ENCODE results near the gene SMARCA2.

The SMARCA2 gene

DNA sequence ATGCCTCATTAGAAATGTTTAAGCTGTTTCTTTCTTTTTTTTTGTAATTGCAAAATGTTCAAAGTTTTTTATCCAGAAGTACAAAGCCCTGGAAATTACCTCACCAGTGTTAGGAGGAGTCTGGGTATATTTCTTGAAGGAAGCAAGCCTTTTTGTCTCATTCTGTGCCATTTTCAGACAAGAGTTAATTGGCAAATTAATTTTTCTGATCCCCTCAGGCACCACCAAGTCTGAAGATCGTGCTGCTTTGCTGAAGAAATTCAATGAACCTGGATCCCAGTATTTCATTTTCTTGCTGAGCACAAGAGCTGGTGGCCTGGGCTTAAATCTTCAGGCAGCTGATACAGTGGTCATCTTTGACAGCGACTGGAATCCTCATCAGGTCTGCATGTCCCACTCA is 94.9 kb downstream of the SMARCA2 start:
- peak overlapping the region; percentile 69 for H3K27ac ChIP-seq
- H3K36me3 ChIP-seq (ENCODE audit: insufficient read depth, low read length), result peaks cover 11% of the 10 kb centered on the region
- no peaks in the 10 kb centered on the region for H3K9me3 ChIP-seq (ENCODE audit: low read depth, low read length)
- H3K4me3 ChIP-seq, result peak overlapping the region; percentile 59
- TF ChIP-seq EZH2 (IDR thresholded peaks at IDR 0.05), result no peak
- DNase-seq (ENCODE audit: low read depth, low spot score), result no peak
- peak overlapping the region; percentile 51 for H3K9ac ChIP-seq (ENCODE audit: insufficient read length)

DNA sequence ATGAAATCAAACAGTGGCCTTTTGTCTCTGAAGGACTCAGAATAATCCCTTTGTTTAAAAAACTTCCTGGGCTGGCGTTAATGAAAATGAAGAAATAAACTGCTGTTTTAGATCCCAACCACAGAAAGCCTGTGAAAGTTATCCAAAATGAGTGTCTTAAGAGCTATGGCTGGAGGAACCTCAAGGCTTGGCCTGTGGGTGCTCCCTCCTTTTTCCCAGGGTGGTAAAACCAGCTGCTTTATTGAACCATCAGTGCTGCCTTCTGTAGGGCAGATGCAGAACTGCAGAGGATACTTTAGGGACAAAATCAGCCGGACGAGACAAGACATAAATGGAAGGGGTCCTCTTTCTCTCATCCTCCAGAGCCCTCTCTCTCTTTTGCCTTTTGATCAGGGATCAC is 100.9 kb downstream of the SMARCA2 start:
- no peak overlapping the region for H3K9ac ChIP-seq (ENCODE audit: insufficient read length)
- H3K9me3 ChIP-seq (ENCODE audit: low read depth, low read length), result no peaks in the 10 kb centered on the region
- DNase-seq (ENCODE audit: low read depth, low spot score), result no peak
- H3K36me3 ChIP-seq (ENCODE audit: insufficient read depth, low read length), result peaks cover 4% of the 10 kb centered on the region
- H3K27ac ChIP-seq, result no peak overlapping the region
- H3K4me3 ChIP-seq, result no peak overlapping the region
- TF ChIP-seq FOXP2 (optimal IDR thresholded peaks at IDR 0.05; ENCODE audit: control extremely low read depth, extremely low read length, insufficient read depth) (no peak), POLR2AphosphoS5 (IDR thresholded peaks at IDR 0.05; ENCODE audit: borderline replicate concordance, low read depth, low read length) (no peak), EZH2 (IDR thresholded peaks at IDR 0.05) (no peak)

DNA sequence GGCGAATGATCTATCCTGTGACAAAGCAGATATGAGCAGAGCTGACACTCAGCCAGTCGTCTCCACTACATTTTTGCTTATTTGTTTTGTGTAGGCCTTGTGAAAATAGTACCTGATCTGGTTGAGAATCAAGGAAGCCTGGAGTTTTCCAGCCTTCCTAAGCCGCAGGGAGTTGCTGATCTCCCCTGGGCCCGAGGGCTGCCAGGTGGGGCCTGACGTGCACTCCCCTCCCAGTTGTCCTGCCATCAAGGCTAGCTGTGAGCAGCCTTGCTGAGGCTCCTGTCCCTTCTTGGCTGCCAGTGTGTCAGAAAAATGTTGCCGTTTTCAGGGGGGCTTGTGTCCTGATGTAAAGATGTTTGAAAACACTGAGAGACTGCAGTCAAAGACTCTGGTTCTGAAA is 102.4 kb downstream of the SMARCA2 start:
- TF ChIP-seq FOXP2 (optimal IDR thresholded peaks at IDR 0.05; ENCODE audit: control extremely low read depth, extremely low read length, insufficient read depth) (no peak), EZH2 (IDR thresholded peaks at IDR 0.05) (no peak), POLR2AphosphoS5 (IDR thresholded peaks at IDR 0.05; ENCODE audit: borderline replicate concordance, low read depth, low read length) (no peak)
- Histone ChIP-seq H3K9me3 (ENCODE audit: low read depth, low read length) (no peaks in the 10 kb centered on the region), H3K27ac (no peak overlapping the region), H3K4me3 (no peak overlapping the region), H3K9ac (ENCODE audit: insufficient read length) (no peak overlapping the region), H3K36me3 (ENCODE audit: insufficient read depth, low read length) (peaks cover 9% of the 10 kb centered on the region; the same call in 1 of the 2 replicates)
- DNase-seq (ENCODE audit: low read depth, low spot score), result no peak

DNA sequence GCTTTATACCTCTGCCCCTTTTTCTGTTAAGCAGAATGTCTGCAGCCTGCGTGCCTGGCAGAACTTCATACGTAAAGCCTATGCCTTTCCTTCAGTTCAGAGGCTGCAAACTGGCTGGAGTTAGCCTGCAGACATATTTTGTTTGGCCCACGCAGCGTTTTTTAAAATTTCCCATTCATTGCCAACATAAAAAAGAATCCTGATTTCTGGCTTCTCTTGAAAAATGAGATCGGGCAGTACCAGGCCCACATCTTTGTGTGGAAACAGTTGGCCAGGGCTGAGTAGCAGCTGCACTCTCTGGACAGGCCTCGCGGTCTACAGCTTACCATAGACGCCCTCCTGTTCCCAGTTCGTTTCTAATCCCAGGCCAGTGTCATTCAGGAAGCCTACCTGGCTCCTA is 104.4 kb downstream of the SMARCA2 start:
- no peak for DNase-seq (ENCODE audit: low read depth, low spot score)
- Histone ChIP-seq H3K36me3 (ENCODE audit: insufficient read depth, low read length) (peaks cover 17% of the 10 kb centered on the region; the same call in 1 of the 2 replicates), H3K9ac (ENCODE audit: insufficient read length) (no peak overlapping the region), H3K9me3 (ENCODE audit: low read depth, low read length) (no peaks in the 10 kb centered on the region), H3K27ac (no peak overlapping the region), H3K4me3 (no peak overlapping the region)
- TF ChIP-seq EZH2 (IDR thresholded peaks at IDR 0.05) (no peak), FOXP2 (optimal IDR thresholded peaks at IDR 0.05; ENCODE audit: control extremely low read depth, extremely low read length, insufficient read depth) (no peak), POLR2AphosphoS5 (IDR thresholded peaks at IDR 0.05; ENCODE audit: borderline replicate concordance, low read depth, low read length) (no peak)

DNA sequence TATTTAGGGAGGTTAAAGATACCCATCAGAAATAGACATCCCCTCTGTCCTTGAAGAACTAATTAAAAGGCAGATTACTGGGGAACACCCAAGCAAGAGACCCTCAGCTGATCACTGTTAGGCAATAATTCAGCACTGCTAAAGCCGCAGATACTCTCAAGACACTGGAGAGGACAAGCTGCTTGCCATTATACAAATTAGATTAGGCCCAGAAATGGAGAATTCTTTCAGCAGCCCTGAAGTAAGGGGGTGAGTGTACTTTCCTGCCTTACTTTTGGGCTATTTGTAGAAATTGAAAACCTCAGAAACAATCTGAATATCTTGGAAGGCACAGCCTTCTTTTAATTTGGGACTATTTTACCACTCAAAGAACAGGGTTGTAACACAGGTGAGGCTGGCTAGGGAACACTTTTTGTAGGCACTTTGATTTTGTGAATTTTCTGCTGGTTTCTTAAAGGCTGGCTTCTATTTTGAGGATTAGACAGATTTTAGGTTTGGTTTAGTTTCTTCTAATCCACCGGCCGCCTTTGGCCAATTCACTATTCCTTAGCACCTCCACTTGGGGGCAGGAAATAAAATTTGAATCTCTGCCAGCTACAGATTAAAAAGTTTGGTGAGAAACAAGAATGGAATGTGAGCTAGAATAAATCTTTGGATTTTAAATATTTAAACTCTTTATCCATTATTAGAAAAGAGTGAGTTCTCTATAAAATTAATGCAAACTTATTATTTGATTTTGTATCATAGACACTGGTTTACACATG is 106.0 kb downstream of the SMARCA2 start:
- no peak overlapping the region for H3K4me3 ChIP-seq
- TF ChIP-seq EZH2 (IDR thresholded peaks at IDR 0.05), result no peak
- no peak for TF ChIP-seq POLR2AphosphoS5 (IDR thresholded peaks at IDR 0.05; ENCODE audit: borderline replicate concordance, low read depth, low read length)
- no peak for TF ChIP-seq FOXP2 (optimal IDR thresholded peaks at IDR 0.05; ENCODE audit: control extremely low read depth, extremely low read length, insufficient read depth)
- no peak for DNase-seq (ENCODE audit: low read depth, low spot score)
- H3K36me3 ChIP-seq (ENCODE audit: insufficient read depth, low read length), result peaks cover 17% of the 10 kb centered on the region; the same call in 1 of the 2 replicates
- 0 out of 2 replicates have a peak overlapping the region, but pooled peaks have one; percentile 25 for H3K27ac ChIP-seq
- H3K9ac ChIP-seq (ENCODE audit: insufficient read length), result no peak overlapping the region
- H3K9me3 ChIP-seq (ENCODE audit: low read depth, low read length), result no peaks in the 10 kb centered on the region

DNA sequence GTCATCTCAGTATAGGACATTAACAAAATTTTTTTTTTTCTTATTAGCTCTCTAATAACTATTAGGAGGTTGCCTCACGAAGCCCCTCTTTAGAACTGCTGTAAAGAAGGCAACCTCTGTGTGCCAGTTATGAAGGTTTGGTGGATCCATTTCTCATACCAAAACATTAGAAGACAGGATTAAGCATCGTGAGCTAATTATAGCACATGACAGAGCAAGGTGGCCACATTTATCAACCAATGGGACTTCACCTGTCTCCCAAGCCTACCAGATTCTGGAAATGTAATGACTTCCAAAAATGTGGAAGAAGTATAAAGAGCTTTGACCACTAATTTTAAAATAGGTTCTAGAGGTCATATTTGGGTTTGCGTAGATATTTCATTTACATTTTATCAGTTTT is 107.2 kb downstream of the SMARCA2 start:
- Histone ChIP-seq H3K9me3 (ENCODE audit: low read depth, low read length) (no peaks in the 10 kb centered on the region), H3K27ac (no peak overlapping the region), H3K9ac (ENCODE audit: insufficient read length) (no peak overlapping the region), H3K4me3 (no peak overlapping the region), H3K36me3 (ENCODE audit: insufficient read depth, low read length) (peaks cover 17% of the 10 kb centered on the region; the same call in 1 of the 2 replicates)
- TF ChIP-seq FOXP2 (optimal IDR thresholded peaks at IDR 0.05; ENCODE audit: control extremely low read depth, extremely low read length, insufficient read depth), result no peak
- DNase-seq (ENCODE audit: low read depth, low spot score), result no peak

DNA sequence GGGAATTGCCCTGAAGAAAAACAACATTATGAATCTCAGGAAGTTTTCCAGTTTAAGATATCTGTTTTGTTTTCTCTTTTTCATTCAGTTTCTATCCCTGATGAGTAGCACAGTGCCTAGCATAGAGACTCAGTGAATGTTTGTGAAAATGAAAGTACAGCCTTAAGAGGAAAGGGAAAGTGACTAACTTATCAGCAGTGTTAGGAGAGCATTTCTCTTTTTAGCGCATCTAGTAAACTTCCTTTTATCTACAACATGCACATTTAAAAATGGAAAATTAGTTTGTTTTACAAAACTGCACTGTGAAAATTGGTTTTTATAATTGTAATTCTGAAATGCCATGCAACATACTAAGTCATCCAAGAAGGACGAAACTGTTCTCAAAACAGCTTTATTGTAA is 110.8 kb downstream of the SMARCA2 start:
- TF ChIP-seq POLR2AphosphoS5 (IDR thresholded peaks at IDR 0.05; ENCODE audit: borderline replicate concordance, low read depth, low read length) (no peak), EZH2 (IDR thresholded peaks at IDR 0.05) (no peak), FOXP2 (optimal IDR thresholded peaks at IDR 0.05; ENCODE audit: control extremely low read depth, extremely low read length, insufficient read depth) (no peak)
- Histone ChIP-seq H3K4me3 (no peak overlapping the region), H3K9ac (ENCODE audit: insufficient read length) (no peak overlapping the region), H3K27ac (no peak overlapping the region), H3K9me3 (ENCODE audit: low read depth, low read length) (no peaks in the 10 kb centered on the region), H3K36me3 (ENCODE audit: insufficient read depth, low read length) (peaks cover 13% of the 10 kb centered on the region; the same call in 1 of the 2 replicates)
- DNase-seq (ENCODE audit: low read depth, low spot score), result no peak

DNA sequence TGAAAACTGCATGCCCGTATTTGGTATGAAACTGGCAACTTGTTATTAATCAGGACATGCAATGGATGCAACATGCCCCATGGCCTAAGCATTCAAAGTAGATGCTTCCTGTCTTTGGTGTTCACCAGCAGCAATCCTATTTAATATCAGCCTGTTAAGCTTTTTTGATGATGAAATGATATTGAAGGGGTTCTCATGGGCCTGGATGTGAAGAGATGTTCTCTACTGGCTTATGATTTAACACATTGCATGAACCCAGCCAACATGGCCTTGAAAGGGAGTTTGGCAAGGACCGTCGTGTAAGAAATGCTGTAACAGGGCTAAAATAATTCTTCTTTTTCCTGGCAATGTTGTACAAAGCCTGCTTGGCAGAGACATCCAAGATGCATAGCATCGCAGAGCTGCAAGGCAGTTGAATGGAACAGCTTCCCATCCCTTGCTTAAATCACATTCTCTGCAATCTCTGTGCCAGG is 111.2 kb downstream of the SMARCA2 start:
- peaks cover 13% of the 10 kb centered on the region; the same call in 1 of the 2 replicates for H3K36me3 ChIP-seq (ENCODE audit: insufficient read depth, low read length)
- no peak overlapping the region for H3K9ac ChIP-seq (ENCODE audit: insufficient read length)
- TF ChIP-seq POLR2AphosphoS5 (IDR thresholded peaks at IDR 0.05; ENCODE audit: borderline replicate concordance, low read depth, low read length) (no peak), FOXP2 (optimal IDR thresholded peaks at IDR 0.05; ENCODE audit: control extremely low read depth, extremely low read length, insufficient read depth) (no peak), EZH2 (IDR thresholded peaks at IDR 0.05) (no peak)
- H3K9me3 ChIP-seq (ENCODE audit: low read depth, low read length), result no peaks in the 10 kb centered on the region
- H3K4me3 ChIP-seq, result no peak overlapping the region
- DNase-seq (ENCODE audit: low read depth, low spot score), result no peak
- H3K27ac ChIP-seq, result no peak overlapping the region

DNA sequence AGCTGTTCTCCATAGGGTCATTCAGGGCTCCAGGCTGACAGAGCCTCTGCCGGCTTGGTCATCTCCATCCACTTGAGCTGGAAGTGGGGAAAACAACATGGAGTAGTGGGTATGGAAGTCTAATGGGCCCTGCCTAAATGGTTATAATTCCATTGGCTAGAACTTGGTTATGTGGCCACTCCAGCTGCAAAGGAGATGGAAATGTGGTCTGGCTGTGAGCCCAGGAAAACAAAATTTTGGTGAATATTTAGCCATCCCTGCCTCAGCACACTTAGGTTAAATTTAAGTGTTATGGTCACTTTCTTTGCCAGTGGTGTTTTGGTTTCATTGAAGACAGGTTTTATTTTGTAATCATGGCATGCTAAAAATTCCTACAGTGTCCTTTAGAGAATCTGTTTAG is 112.3 kb downstream of the SMARCA2 start:
- peaks cover 9% of the 10 kb centered on the region; the same call in 1 of the 2 replicates for H3K36me3 ChIP-seq (ENCODE audit: insufficient read depth, low read length)
- H3K4me3 ChIP-seq, result no peak overlapping the region
- no peaks in the 10 kb centered on the region for H3K9me3 ChIP-seq (ENCODE audit: low read depth, low read length)
- H3K27ac ChIP-seq, result no peak overlapping the region
- DNase-seq (ENCODE audit: low read depth, low spot score), result no peak
- no peak overlapping the region for H3K9ac ChIP-seq (ENCODE audit: insufficient read length)
- TF ChIP-seq POLR2AphosphoS5 (IDR thresholded peaks at IDR 0.05; ENCODE audit: borderline replicate concordance, low read depth, low read length), result no peak
